Measurements from ENCODE around the gene PSMD11.

- TF ChIP-seq POLR2A (IDR thresholded peaks at IDR 0.05), result no peak
- no peak for TF ChIP-seq CTCF (IDR thresholded peaks at IDR 0.05)
Observed at GRCh38 chr17:32503251-32504165, 59.2 kb downstream of the PSMD11 start.

Data from lower leg skin (tissue), 3 donors.